Effector CD8-positive, alpha-beta T cell (primary cell): ENCODE results near the gene OR4C5.
"Not testable (repeated sequence)": the region's sequence is repeated elsewhere in the genome, so short reads cannot be mapped to it uniquely, and the experiment has no call there.

Source experiments
- DNase-seq: peaks from one replicate; lab custom pipeline; 2025; lab: John Stamatoyannopoulos, UW
- total RNA-seq, 4 experiments: gene quantifications; one replicate each; lab custom pipeline; 2026; lab: John Stamatoyannopoulos, UW

OR4C5 gene
- 0 reads per million in 4 experiments for total RNA-seq

- no peak for DNase-seq
These were observed at the start of gene OR4C5 for GRCh38 chr11:48366365-48366764. TSS of gene OR4C5 (minus strand) at chr11:48366465. CDS start at chr11:48366465, 0 bp downstream.

GRCh38 chr11:48384670-48385069, 18.4 kb upstream of the OR4C5 start:
- no peak for DNase-seq

GRCh38 chr11:48384151-48384550, 17.9 kb upstream of the OR4C5 start:
- DNase-seq: not testable (repeated sequence)

DNA sequence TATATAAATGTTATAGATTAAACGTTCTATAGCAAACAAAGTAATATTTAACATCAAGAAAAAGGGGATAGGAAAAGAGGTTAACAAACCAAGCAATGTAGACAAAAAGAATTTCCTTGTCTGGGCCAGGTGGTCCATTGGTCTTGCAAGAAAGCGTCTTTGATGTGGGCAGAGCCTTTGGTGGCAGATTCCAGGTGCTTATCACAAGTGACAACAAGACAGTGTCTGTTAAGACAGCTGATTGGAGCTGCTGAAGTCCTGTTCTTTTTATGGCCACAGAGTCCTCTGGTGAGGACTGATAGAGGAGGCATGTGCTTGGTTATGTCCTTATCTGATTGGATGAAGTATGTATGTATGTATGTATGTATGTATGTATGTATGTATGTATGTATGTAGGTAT, 5.0 kb downstream of the OR4C5 start:
- not testable (repeated sequence) for DNase-seq

GRCh38 chr11:48354677-48355076, 11.6 kb downstream of the OR4C5 start:
- no peak for DNase-seq

- no peak for DNase-seq
These were observed 12.3 kb downstream of the OR4C5 start for GRCh38 chr11:48354013-48354412.

DNA sequence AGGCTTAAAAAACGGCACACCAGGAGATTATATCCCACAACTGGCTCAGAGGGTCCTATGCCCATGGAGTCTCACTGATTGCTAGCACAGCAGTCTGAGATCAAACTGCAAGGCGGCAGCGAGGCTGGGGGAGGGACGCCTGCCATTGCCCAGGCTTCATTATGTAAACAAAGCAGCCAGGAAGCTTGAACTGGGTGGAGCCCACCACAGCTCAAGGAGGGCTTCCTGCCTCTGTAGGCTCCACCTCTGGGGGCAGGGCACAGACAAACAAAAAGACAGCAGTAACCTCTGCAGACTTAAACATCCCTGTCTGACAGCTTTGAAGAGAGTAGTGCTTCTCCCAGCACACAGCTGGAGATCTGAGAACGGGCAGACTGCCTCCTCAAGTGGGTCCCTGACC, 20.0 kb downstream of the OR4C5 start:
- not testable (repeated sequence) for DNase-seq

GRCh38 chr11:48342505-48342904, 23.8 kb downstream of the OR4C5 start:
- DNase-seq: not testable (repeated sequence)

DNA sequence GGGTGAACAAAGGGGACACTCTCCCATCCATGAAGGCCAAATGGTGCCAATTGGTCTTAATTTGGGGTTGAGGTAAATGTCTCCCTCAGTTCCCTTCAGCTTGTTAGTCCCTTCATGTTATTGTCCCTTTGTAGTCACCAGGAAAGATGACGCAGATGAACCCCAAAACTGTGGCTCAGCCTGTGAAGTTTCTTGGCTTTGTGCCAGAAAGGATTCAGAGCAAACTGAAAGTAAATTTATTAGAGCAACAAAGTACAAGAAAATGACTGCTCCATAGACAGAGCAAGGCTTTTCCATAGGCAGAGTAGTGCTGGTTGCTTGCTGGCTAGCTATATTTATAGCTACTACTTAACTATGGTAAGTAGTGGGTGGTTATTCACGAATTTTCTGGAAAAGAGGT, 24.8 kb downstream of the OR4C5 start:
- no peak for DNase-seq

DNA sequence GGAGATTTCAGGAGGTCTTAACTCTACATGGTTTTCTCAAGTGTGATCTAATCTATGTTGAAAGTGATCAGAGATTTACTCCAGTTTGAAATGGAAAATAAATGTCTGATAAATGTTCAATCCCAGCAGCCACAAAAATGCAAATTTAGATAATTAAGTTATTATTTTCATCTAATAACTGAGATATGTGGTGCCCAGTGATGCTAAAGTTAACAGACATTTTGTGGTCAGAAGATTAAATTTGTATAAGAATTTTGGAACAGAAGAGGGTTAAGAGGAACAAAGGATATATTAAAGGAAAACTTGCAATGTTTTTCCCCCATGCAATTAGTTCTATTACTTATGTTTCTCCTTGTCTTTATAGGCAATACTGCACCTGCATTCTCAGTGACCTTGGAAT, 41.6 kb downstream of the OR4C5 start, which contains the start of gene OR4C3:
OR4C3 (plus strand) TSS at position 301 of the 400 bp plus-strand sequence. CDS start 102 bp downstream, outside the sequence.
- not testable (repeated sequence) for DNase-seq

GRCh38 chr11:48319813-48320212, 46.5 kb downstream of the OR4C5 start:
- not testable (repeated sequence) for DNase-seq
